SK-N-SH treated with all-trans-retinoic acid at 6 μM for 48 hours (cell line): ENCODE data around the gene PEBP1.

ENCODE experiments used
- ATAC-seq: fragments of 200-7000 bp; cut with Tn5 transposase; 3 replicates; pipeline ENCODE4 v1.9.1; 2020; ENCODE audit warnings: mild to moderate bottlenecking, moderate library complexity
- ARNTL ChIP-seq: fragments of 450-650 bp; formaldehyde crosslinking; IDR thresholded peaks from 2 replicates; pipeline ENCODE4 v1.5.0; 2020; ENCODE audit warnings: low read depth, mild to moderate bottlenecking, moderate library complexity, borderline replicate concordance
- BACH2 ChIP-seq: fragments of 250-450 bp; sonication (Bioruptor Pico); IDR thresholded peaks from 2 replicates; pipeline ENCODE4 v1.9.0; 2021; ENCODE audit warnings: mild to moderate bottlenecking, borderline replicate concordance
- CREB5 ChIP-seq: fragments of 250-450 bp; sonication (Bioruptor Pico); IDR thresholded peaks from 2 replicates; pipeline ENCODE4 v1.5.1; 2020; ENCODE audit warnings: low read depth, mild to moderate bottlenecking, moderate library complexity
- CSDC2 ChIP-seq: fragments of 250-450 bp; sonication (Bioruptor Pico); IDR thresholded peaks from 2 replicates; pipeline ENCODE4 v1.5.0; 2020; ENCODE audit warnings: mild to moderate bottlenecking, moderate library complexity
- ESRRG ChIP-seq: fragments of 250-450 bp; sonication (Bioruptor Pico); IDR thresholded peaks from 2 replicates; pipeline ENCODE4 v1.6.1; 2021; ENCODE audit warnings: mild to moderate bottlenecking
- GLIS3 ChIP-seq: fragments of 250-450 bp; sonication (Bioruptor Pico); IDR thresholded peaks from 2 replicates; pipeline ENCODE4 v1.5.0; 2020; ENCODE audit warnings: mild to moderate bottlenecking, moderate library complexity
- ISL1 ChIP-seq: fragments of 250-450 bp; sonication (Bioruptor Pico); IDR thresholded peaks from 2 replicates; pipeline ENCODE4 v2.1.2; 2022; ENCODE audit warnings: mild to moderate bottlenecking, moderate library complexity
- OSR1 ChIP-seq: fragments of 250-450 bp; sonication (Bioruptor Pico); IDR thresholded peaks from 2 replicates; pipeline ENCODE4 v1.8.0; 2022; ENCODE audit warnings: moderate library complexity, mild to moderate bottlenecking, inconsistent platforms
- PATZ1 ChIP-seq: fragments of 250-450 bp; sonication (Bioruptor Pico); IDR thresholded peaks from 2 replicates; pipeline ENCODE4 v1.8.0; 2020; ENCODE audit warnings: mild to moderate bottlenecking, moderate library complexity, borderline replicate concordance
- POU6F1 ChIP-seq: fragments of 250-450 bp; sonication (Bioruptor Pico); IDR thresholded peaks from 2 replicates; pipeline ENCODE4 v1.8.0; 2021; ENCODE audit warnings: low read depth, mild to moderate bottlenecking, moderate library complexity, borderline replicate concordance
- PPARA ChIP-seq: fragments of 250-450 bp; sonication (Bioruptor Pico); IDR thresholded peaks from 2 replicates; pipeline ENCODE4 v1.5.0; 2020; ENCODE audit warnings: mild to moderate bottlenecking, borderline replicate concordance
- RARB ChIP-seq: fragments of 250-450 bp; sonication (Bioruptor Pico); IDR thresholded peaks from 2 replicates; pipeline ENCODE4 v1.8.0; 2021; ENCODE audit warnings: mild to moderate bottlenecking, moderate library complexity
- SNAI2 ChIP-seq: fragments of 250-450 bp; sonication (Bioruptor Pico); IDR thresholded peaks from 2 replicates; pipeline ENCODE4 v1.5.0; 2020; ENCODE audit warnings: mild to moderate bottlenecking, moderate library complexity
- TCF4 ChIP-seq: fragments of 250-450 bp; sonication (Bioruptor Pico); IDR thresholded peaks from 2 replicates; pipeline ENCODE4 v1.8.0; 2021; ENCODE audit warnings: mild to moderate bottlenecking, moderate library complexity, borderline replicate concordance
- TOX ChIP-seq: fragments of 250-450 bp; sonication (Bioruptor Pico); IDR thresholded peaks from 2 replicates; pipeline ENCODE4 v1.8.0; 2021; ENCODE audit warnings: mild to moderate bottlenecking, moderate library complexity, borderline replicate concordance
- ZC3H10 ChIP-seq: fragments of 250-450 bp; sonication (Bioruptor Pico); IDR thresholded peaks from 2 replicates; pipeline ENCODE4 v1.5.1; 2021; ENCODE audit warnings: mild to moderate bottlenecking, moderate library complexity
- ZFP3 ChIP-seq: fragments of 250-450 bp; sonication (Bioruptor Pico); IDR thresholded peaks from 2 replicates; pipeline ENCODE4 v1.5.0; 2020; ENCODE audit warnings: mild to moderate bottlenecking, moderate library complexity
- ZFP30 ChIP-seq: fragments of 450-650 bp; formaldehyde crosslinking; IDR thresholded peaks from 2 replicates; pipeline ENCODE4 v1.5.0; 2022; ENCODE audit warnings: mild to moderate bottlenecking, moderate library complexity
- ZNF565 ChIP-seq: fragments of 450-650 bp; formaldehyde crosslinking; conservative IDR thresholded peaks from 2 replicates; pipeline ENCODE4 v1.5.0; 2020; ENCODE audit warnings: low read depth, mild to moderate bottlenecking, moderate library complexity
- ZNF70 ChIP-seq: fragments of 450-650 bp; formaldehyde crosslinking; IDR thresholded peaks from 2 replicates; pipeline ENCODE4 v1.5.0; 2020; ENCODE audit warnings: mild to moderate bottlenecking, moderate library complexity
- ZNF8 ChIP-seq: fragments of 450-650 bp; formaldehyde crosslinking; IDR thresholded peaks from 2 replicates; pipeline ENCODE4 v1.5.0; 2020; ENCODE audit warnings: mild to moderate bottlenecking, moderate library complexity
- TF ChIP-seq, protein P1 (sequence below): fragments of 250-450 bp; sonication (Bioruptor Pico); IDR thresholded peaks from 2 replicates; pipeline ENCODE4 v1.5.1; 2021; ENCODE audit warnings: mild to moderate bottlenecking, moderate library complexity

Gene PEBP1

DNA sequence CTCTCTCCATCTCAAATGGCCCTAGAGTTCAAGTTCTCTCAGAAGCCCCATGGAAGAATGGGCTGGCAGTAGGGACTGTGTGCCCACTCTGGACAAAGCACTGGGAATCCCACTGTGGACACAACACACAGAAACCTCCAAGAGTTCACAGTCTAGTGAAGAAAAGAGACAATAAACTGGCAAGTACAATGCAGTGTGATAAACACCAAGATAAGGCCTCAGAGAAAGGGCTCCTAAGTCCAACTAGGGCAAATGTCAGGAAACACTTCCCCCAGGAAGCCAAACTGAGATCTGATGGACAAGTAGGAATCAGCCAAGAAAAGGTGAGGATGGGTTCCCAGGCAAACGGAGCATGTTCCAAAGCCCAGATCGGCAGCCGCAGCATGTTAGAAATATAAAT, 37.5 kb upstream of the PEBP1 start (continued):
- TF ChIP-seq, protein P1, sequence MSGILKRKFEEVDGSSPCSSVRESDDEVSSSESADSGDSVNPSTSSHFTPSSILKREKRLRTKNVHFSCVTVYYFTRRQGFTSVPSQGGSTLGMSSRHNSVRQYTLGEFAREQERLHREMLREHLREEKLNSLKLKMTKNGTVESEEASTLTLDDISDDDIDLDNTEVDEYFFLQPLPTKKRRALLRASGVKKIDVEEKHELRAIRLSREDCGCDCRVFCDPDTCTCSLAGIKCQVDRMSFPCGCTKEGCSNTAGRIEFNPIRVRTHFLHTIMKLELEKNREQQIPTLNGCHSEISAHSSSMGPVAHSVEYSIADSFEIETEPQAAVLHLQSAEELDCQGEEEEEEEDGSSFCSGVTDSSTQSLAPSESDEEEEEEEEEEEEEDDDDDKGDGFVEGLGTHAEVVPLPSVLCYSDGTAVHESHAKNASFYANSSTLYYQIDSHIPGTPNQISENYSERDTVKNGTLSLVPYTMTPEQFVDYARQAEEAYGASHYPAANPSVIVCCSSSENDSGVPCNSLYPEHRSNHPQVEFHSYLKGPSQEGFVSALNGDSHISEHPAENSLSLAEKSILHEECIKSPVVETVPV (CRISPR knock-in tag): no peak
- TF ChIP-seq CSDC2 (no peak), ZNF70 (CRISPR knock-in tag) (no peak), OSR1 (CRISPR knock-in tag) (no peak), SNAI2 (no peak), TCF4 (CRISPR knock-in tag) (no peak), ZC3H10 (CRISPR knock-in tag) (no peak), ZFP30 (CRISPR knock-in tag) (no peak), ZFP3 (CRISPR knock-in tag) (no peak), RARB (CRISPR knock-in tag) (no peak), ESRRG (no peak), ZNF8 (CRISPR knock-in tag) (no peak), POU6F1 (CRISPR knock-in tag) (no peak)

- no peak for TF ChIP-seq ZNF70 (CRISPR knock-in tag)
- no peak for TF ChIP-seq OSR1 (CRISPR knock-in tag)
- ATAC-seq: no peak
These were observed 36.8 kb upstream of the PEBP1 start for GRCh38 chr12:118098911-118099671.

GRCh38 chr12:118101051-118101450, 34.9 kb upstream of the PEBP1 start:
- no peak for ATAC-seq
- TF ChIP-seq POU6F1 (CRISPR knock-in tag) (no peak), ARNTL (CRISPR knock-in tag) (no peak), TCF4 (CRISPR knock-in tag) (no peak), ZC3H10 (CRISPR knock-in tag) (no peak), ESRRG (no peak), SNAI2 (no peak), PATZ1 (no peak), PPARA (CRISPR knock-in tag) (no peak), TOX (CRISPR knock-in tag) (no peak), ZNF70 (CRISPR knock-in tag) (no peak), BACH2 (CRISPR knock-in tag) (no peak), GLIS3 (no peak), ZNF8 (CRISPR knock-in tag) (no peak), ZFP3 (CRISPR knock-in tag) (no peak), ISL1 (CRISPR knock-in tag) (no peak), OSR1 (CRISPR knock-in tag) (no peak), ZNF565 (CRISPR knock-in tag) (no peak), CREB5 (CRISPR knock-in tag) (no peak), CSDC2 (no peak)
- TF ChIP-seq, protein P1 (CRISPR knock-in tag): no peak
